Liver (tissue), 3 donors: ENCODE measurements around the gene IGLON5.

ENCODE experiments used
- HNF4G ChIP-seq: IDR thresholded peaks from 2 replicates; pipeline ENCODE4 v1.6.1; 2016; ENCODE audit warnings: antibody characterized with exemption
- TF ChIP-seq, protein P1 (sequence below): fragments of 150-350 bp; IDR thresholded peaks from 2 replicates; pipeline ENCODE4 v1.5.1; 2017; ENCODE audit warnings: improper control_type of control experiment, low read depth, low read length; ENCODE audit not compliant: missing input control
- donor health status: healthy.
- donor health status: healthy.

DNA sequence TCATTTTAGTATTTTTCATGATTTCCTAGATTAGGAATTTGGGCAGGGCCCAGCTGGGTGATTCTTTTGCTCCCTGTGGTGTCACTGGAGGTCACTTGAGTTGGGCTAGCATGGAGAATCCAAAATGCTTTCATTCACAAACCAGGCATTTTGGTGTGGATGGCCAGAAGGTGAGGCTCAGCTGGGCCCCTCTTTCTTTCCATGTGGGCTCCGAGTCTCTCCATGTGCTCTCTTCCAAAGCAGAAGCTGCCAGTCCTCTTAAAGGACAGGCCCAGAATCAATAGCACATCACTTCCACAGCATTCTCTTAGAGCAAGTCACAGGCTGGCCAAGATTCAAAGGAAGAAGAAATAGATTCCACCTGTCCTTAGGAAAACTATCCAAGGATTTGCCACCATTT lies 21.8 kb upstream of the IGLON5 start:
- TF ChIP-seq HNF4G = no peak
- TF ChIP-seq, protein P1, sequence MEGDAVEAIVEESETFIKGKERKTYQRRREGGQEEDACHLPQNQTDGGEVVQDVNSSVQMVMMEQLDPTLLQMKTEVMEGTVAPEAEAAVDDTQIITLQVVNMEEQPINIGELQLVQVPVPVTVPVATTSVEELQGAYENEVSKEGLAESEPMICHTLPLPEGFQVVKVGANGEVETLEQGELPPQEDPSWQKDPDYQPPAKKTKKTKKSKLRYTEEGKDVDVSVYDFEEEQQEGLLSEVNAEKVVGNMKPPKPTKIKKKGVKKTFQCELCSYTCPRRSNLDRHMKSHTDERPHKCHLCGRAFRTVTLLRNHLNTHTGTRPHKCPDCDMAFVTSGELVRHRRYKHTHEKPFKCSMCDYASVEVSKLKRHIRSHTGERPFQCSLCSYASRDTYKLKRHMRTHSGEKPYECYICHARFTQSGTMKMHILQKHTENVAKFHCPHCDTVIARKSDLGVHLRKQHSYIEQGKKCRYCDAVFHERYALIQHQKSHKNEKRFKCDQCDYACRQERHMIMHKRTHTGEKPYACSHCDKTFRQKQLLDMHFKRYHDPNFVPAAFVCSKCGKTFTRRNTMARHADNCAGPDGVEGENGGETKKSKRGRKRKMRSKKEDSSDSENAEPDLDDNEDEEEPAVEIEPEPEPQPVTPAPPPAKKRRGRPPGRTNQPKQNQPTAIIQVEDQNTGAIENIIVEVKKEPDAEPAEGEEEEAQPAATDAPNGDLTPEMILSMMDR = no peak
